HG03280 (cell line): ENCODE data around the gene TNRC6A.
"Not testable (repeated sequence)": the region's sequence is repeated elsewhere in the genome, so short reads cannot be mapped to it uniquely, and the experiment has no call there.

ENCODE experiments used
- ATAC-seq: cut with Tn5 transposase; IDR thresholded peaks from one replicate; pipeline ENCODE4 v1.9.1; 2021; ENCODE audit warnings: mild to moderate bottlenecking, moderate library complexity; ENCODE audit not compliant: unreplicated experiment

The TNRC6A gene

GRCh38 chr16:24723663-24724062 is 5.8 kb upstream of the TNRC6A start:
- ATAC-seq, result no peak

DNA sequence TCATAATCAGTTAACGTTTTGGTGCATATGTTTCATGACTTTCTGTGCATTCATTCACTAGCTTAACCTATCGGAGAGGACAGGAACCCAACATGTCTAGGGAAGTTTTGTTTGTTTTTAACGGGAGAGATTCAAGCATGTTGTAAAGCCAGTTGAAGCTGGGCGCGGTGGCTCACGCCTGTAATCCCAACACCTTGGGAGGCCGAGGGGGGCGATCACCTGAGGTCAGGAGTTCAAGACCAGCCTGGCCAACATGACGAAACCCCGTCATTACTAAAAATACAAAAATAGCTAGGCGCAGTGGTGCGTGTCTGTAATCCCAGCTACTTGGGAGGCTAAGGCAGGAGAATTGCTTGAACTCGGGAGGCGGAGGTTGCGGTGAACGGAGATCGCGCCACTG is 1.4 kb upstream of the TNRC6A start:
- ATAC-seq, result no peak

GRCh38 chr16:24728891-24729242 is 584 bp upstream of the TNRC6A start:
- ATAC-seq, result peak; percentile 3

GRCh38 chr16:24729951-24730815 is 732 bp downstream of the TNRC6A start:
- peak; percentile 28 for ATAC-seq

DNA sequence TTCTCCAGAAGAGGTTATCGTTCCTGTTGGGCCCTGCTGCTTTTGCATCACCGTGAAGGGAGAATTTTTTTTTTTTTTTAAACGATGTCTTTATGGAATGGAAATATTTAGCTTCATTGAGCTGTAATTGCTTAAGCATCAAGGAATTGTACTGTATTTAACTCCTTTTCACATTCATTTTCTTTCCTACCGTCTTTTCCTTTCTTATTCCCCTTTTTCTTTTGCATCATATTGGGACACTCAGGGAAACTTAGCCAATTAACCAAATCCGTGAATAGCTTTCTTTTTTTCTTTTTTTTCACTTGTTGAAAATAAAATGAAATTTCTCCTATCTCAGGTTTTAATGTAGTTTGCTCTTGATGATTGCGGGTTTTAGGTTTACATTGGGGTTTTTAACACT is 1.5 kb downstream of the TNRC6A start:
- ATAC-seq, result no peak

- ATAC-seq, result no peak
Observed at GRCh38 chr16:24731722-24732419, 2.4 kb downstream of the TNRC6A start.

GRCh38 chr16:24734382-24734781 is 4.9 kb downstream of the TNRC6A start:
- ATAC-seq, result no peak

DNA sequence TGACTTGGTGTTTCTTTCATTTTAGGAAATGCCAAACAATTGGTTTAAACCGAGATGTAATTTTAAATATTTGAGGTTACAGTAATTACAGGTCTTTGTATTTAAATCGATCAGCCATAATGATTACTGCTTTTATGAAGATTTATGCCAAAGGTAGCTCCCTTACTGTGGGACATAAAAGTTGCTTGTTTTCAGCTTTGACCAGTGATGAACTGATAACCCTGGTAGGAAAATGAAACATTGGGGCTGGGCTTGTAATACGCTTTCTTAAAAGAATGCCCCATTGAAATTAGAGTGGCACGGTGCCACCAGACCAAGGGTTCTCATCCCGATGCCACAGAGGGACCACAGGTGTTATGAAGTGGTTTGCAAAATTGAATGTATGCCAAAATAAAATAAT is 7.3 kb downstream of the TNRC6A start:
- ATAC-seq, result no peak

DNA sequence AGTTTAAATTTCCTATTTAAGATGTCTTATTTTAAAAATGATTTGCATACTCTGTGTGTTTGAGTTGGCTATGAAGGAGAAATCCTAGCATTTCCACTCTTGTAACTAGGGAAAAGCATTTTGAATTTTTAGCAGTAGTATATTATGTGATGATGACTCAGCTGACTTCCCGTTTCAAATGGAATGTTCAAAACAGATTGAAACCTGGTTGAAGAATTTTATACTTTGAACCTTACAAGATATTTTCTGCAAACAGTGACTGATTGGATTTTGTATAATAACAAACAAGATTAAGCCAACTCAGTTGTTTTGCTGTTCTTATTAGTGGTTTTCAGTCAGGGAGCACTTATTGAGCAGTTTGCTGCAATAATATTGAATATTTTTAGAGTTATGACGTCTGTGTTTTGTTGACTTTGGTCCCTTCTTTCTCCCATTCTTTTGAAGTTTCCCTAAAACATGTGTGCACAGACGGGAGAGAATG is 8.0 kb downstream of the TNRC6A start:
- ATAC-seq, result no peak

- ATAC-seq, result no peak
Observed at GRCh38 chr16:24737916-24738594, 8.6 kb downstream of the TNRC6A start.

- ATAC-seq, result no peak
Observed at GRCh38 chr16:24738895-24739294, 9.4 kb downstream of the TNRC6A start.

DNA sequence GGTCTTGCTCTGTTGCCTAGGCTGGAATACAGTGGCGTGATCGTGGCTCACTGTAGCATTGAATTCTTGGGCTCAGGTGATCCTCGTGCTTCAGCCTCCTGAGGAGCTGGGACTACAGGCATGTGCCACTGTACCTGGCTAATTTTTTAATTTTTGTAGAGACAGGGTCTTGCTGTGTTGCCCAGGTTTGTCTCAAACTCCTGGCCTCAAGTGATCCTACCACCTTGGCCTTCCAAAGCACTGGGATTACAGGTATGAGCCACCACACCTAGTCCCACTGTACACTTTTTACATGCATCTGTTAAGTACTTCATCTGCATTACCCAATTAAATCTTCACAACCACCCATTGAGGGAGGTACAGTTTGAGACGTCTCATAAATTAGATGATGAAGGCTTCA is 12.4 kb downstream of the TNRC6A start:
- ATAC-seq, result no peak

GRCh38 chr16:24742610-24743009 is 13.2 kb downstream of the TNRC6A start:
- not testable (repeated sequence) for ATAC-seq

DNA sequence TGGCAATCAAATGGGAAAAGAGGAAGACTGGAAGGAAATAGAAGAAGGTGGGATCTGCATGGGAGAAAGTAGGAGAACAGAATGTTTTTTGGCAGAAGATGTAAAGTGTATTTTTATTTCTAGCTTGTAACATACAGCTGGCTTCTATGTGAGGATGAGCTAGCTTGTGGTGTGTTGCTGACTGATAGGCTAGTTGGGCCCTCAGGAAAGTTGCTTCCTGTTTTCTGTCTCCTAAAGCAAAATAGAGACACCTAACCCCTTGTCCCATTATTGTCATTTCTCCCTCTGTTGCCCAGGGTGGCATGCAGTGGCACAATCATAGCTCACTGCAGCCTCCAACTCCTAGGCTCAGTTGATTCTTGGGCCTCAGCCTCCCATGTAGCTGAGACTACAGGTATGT is 15.9 kb downstream of the TNRC6A start:
- ATAC-seq, result no peak

GRCh38 chr16:24745791-24746190 is 16.3 kb downstream of the TNRC6A start:
- no peak for ATAC-seq

GRCh38 chr16:24747441-24747840 is 18.0 kb downstream of the TNRC6A start:
- ATAC-seq, result no peak

- ATAC-seq, result no peak
Observed at GRCh38 chr16:24748242-24748641, 18.8 kb downstream of the TNRC6A start.

DNA sequence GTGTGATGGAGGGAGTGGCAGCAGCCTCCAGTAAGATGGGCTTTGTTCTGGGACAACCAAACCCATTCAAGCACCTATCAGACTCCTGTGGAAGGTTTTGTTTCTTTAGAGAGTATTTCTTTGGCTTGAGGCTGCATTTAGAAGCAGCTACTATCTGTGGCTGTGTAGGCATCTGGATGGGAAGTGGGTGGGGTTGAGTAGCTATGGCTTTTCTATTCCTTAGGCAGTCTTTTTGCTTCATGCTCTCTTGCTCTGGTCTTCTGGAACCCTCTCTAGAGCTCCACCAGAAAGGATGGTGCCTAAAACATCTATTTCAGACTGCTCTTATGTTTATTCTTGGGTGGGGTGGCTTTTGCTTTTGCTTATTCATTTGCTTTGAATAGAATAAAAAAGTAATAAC is 19.9 kb downstream of the TNRC6A start:
- ATAC-seq, result no peak

DNA sequence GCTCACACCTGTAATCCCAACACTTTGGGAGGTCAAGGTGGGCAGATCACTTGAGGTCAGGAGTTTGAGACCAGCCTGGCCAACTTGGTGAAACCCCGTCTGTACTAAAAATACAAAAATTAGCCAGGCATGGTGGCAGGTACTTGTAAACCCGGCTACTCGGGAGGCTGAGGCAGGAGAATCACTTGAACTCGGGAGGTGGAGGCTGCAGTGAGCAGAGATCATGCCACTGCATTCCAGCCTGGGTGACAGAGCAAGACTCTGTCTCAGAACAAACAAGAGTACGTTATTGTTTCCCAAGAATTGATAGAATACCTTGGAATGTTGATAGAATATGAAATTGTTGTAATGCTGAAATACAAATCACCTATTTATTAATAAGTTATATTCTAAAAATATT is 20.4 kb downstream of the TNRC6A start:
- not testable (repeated sequence) for ATAC-seq

DNA sequence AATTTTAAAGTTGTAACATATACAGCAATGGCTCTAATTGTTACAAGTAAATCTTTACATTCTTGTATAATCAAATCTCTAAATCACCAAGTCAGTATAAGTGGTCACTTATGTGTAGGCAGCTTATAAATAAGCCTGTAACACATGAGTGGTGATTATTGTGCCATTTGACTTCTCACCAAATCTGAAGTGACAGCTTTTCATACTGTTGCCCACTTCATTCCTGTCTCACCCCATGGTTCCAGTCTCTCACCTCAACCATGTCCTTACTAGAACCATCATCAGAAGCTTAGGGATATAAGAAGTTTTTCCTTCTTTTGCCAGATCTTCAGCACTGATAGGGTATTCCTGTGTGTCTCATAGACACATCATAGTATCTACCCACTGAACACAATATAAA is 23.5 kb downstream of the TNRC6A start:
- no peak for ATAC-seq

DNA sequence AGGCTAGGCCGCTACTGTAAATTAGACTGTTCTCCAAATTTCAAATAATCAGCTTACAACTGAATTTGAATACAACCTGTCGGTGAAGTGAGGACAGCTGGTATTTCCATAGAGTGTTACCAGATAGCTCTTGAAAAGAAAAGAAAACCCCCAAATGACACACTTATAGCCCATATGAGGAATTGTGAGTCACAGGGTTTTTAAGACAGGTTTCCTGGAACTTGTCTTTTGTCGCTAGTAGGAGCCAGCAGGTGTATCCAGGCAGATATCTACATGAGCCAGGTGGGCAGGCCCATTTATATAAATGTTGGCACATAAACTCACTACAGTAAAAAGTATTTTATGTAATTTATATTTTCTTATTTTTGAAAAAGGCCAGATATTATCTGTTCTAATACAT is 24.0 kb downstream of the TNRC6A start:
- ATAC-seq, result no peak

GRCh38 chr16:24754543-24754942 is 25.1 kb downstream of the TNRC6A start:
- no peak for ATAC-seq
